ENCODE results near the gene KCNIP1. TPM values are rescaled to one million over a fixed set of nuclear protein-coding genes. Genes with fewer than 3 reads are reported as not detected.
A peak's percentile ranks its signal among the peaks of the same experiment; 100 is the strongest.

The KCNIP1 gene
- total and polyA plus RNA-seq, 10 of the 15 experiments (the other 5 are each of a cell fraction or from before 2014, with no cell fraction given): not detected

DNA sequence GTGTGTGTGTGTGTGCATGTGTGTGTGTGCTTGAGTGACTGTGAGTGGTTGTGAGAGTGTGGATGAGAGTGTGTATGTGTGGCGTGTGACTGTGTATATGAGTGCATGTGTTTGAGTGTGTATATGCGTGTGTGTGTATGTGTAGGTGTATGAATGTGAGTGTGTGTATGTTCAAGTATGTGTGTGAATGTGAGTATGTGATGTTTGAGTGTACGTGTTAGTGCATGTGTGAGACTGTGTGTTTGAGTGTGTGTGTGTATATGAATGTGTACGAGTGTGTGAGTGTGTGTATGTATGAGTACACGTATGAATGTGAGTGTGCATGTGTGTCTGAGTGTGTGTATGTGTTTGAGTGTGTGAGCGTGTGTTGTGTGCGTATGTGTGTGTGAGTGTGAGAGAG is 47.8 kb downstream of the KCNIP1 start:
- no peaks in the 10 kb centered on the region for H3K4me1 ChIP-seq (ENCODE audit: control insufficient read depth, insufficient read depth, low read length)
- POLR2A ChIA-PET: no interaction called here
- 39% methylated on average over 7 of the region's 7 CpGs for WGBS (ENCODE audit: insufficient coverage, insufficient replicate concordance, low lambda C conversion rate, missing lambda C conversion rate)
- CTCF ChIA-PET: no interaction called here
- H3K9ac ChIP-seq (ENCODE audit: control insufficient read depth, insufficient read depth, low read length): no peak overlapping the region
- DNase-seq (ENCODE audit: low read depth, low spot score) (no peak), FAIRE-seq (no peak), ATAC-seq (no peak)
- no peak overlapping the region for H2AFZ ChIP-seq (ENCODE audit: control insufficient read depth, low read depth, low read length)
- in situ Hi-C loops (cut with MboI) (no loop called here), intact Hi-C loops (cut with micrococcal nuclease; ENCODE audit: unreplicated experiment) (no loop called here)
- no peaks in the 10 kb centered on the region; the same call in 1 of the 2 replicates for H4K20me1 ChIP-seq (ENCODE audit: control insufficient read depth, insufficient read depth)
- no peaks in the 10 kb centered on the region for H3K79me2 ChIP-seq (ENCODE audit: control insufficient read depth, insufficient read depth, low read length)
- H3K36me3 ChIP-seq (ENCODE audit: control insufficient read depth in 2 of 2, insufficient read depth in 2 of 2, low read length in 1 of 2): no peaks in the 10 kb centered on the region
- H3K4me2 ChIP-seq (ENCODE audit: control insufficient read depth, insufficient read depth): no peak overlapping the region
- TF ChIP-seq, protein P1, sequence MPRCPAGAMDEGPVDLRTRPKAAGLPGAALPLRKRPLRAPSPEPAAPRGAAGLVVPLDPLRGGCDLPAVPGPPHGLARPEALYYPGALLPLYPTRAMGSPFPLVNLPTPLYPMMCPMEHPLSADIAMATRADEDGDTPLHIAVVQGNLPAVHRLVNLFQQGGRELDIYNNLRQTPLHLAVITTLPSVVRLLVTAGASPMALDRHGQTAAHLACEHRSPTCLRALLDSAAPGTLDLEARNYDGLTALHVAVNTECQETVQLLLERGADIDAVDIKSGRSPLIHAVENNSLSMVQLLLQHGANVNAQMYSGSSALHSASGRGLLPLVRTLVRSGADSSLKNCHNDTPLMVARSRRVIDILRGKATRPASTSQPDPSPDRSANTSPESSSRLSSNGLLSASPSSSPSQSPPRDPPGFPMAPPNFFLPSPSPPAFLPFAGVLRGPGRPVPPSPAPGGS (IDR thresholded peaks at IDR 0.05; ENCODE audit: borderline replicate concordance, insufficient read depth, low read depth, low read length, poor library complexity, severe bottlenecking): no peak
- TF ChIP-seq NR2C1 (IDR thresholded peaks at IDR 0.05) (no peak), NR2C2 (IDR thresholded peaks at IDR 0.05; ENCODE audit: borderline replicate concordance, control insufficient read depth, insufficient read length, low read depth) (peak; percentile 24)
- SMC1A ChIA-PET (ENCODE audit: uncharacterized antibody, unreplicated experiment): no interaction called here
- peaks cover 2 to 5% of the 10 kb centered on the region in 2 experiments; a peak in 2 of 4 replicates for H3K27me3 ChIP-seq (replicated peaks in 1 of 2; ENCODE audit: control insufficient read depth in 2 of 2, insufficient read depth in 2 of 2, low read length in 1 of 2)
- no peak overlapping the region for H3K4me3 ChIP-seq
- no TSS peak for BruUV-seq (replicated peaks)
- no peaks in the 10 kb centered on the region for H3K9me3 ChIP-seq (replicated peaks; ENCODE audit: control insufficient read depth, insufficient read depth, low read length)
- H3K27ac ChIP-seq (ENCODE audit: control insufficient read depth, insufficient read depth): no peak overlapping the region
- RAD21 ChIA-PET (ENCODE audit: unreplicated experiment): no interaction called here

- CTCF ChIA-PET: no interaction called here
- no peak for ATAC-seq
These were observed 48.8 kb downstream of the KCNIP1 start for GRCh38 chr5:170552621-170553115.

More at GRCh38 chr5:170552621-170553115, 48.8 kb downstream of the KCNIP1 start:
- H3K4me3 ChIP-seq: no peak overlapping the region
- DNase-seq (ENCODE audit: low read depth, low spot score) (no peak), FAIRE-seq (no peak)
- H2AFZ ChIP-seq (ENCODE audit: control insufficient read depth, low read depth, low read length): no peak overlapping the region
- ChIA-PET SMC1A (ENCODE audit: uncharacterized antibody, unreplicated experiment) (no interaction called here), RAD21 (ENCODE audit: unreplicated experiment) (no interaction called here), POLR2A (no interaction called here)
- BruUV-seq (replicated peaks): no TSS peak
- H4K20me1 ChIP-seq (ENCODE audit: control insufficient read depth, insufficient read depth): no peaks in the 10 kb centered on the region; the same call in 1 of the 2 replicates
- no peaks in the 10 kb centered on the region for H3K36me3 ChIP-seq (ENCODE audit: control insufficient read depth in 2 of 2, insufficient read depth in 2 of 2, low read length in 1 of 2)
- H3K79me2 ChIP-seq (ENCODE audit: control insufficient read depth, insufficient read depth, low read length): no peaks in the 10 kb centered on the region
- no peak for TF ChIP-seq CBX5 (IDR thresholded peaks at IDR 0.05; ENCODE audit: low read depth)
- no peak for TF ChIP-seq CHD4 (IDR thresholded peaks at IDR 0.05)
- TF ChIP-seq, protein P2, sequence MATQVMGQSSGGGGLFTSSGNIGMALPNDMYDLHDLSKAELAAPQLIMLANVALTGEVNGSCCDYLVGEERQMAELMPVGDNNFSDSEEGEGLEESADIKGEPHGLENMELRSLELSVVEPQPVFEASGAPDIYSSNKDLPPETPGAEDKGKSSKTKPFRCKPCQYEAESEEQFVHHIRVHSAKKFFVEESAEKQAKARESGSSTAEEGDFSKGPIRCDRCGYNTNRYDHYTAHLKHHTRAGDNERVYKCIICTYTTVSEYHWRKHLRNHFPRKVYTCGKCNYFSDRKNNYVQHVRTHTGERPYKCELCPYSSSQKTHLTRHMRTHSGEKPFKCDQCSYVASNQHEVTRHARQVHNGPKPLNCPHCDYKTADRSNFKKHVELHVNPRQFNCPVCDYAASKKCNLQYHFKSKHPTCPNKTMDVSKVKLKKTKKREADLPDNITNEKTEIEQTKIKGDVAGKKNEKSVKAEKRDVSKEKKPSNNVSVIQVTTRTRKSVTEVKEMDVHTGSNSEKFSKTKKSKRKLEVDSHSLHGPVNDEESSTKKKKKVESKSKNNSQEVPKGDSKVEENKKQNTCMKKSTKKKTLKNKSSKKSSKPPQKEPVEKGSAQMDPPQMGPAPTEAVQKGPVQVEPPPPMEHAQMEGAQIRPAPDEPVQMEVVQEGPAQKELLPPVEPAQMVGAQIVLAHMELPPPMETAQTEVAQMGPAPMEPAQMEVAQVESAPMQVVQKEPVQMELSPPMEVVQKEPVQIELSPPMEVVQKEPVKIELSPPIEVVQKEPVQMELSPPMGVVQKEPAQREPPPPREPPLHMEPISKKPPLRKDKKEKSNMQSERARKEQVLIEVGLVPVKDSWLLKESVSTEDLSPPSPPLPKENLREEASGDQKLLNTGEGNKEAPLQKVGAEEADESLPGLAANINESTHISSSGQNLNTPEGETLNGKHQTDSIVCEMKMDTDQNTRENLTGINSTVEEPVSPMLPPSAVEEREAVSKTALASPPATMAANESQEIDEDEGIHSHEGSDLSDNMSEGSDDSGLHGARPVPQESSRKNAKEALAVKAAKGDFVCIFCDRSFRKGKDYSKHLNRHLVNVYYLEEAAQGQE (IDR thresholded peaks at IDR 0.05; ENCODE audit: low read depth, low read length): 0 out of 2 replicates have a peak, but pooled peaks have one; percentile 21
- no peak overlapping the region for H3K27ac ChIP-seq (ENCODE audit: control insufficient read depth, insufficient read depth)
- H3K9ac ChIP-seq (ENCODE audit: control insufficient read depth, insufficient read depth, low read length): no peak overlapping the region
- WGBS (ENCODE audit: insufficient coverage, insufficient replicate concordance, low lambda C conversion rate, missing lambda C conversion rate): 44% methylated on average over 12 of the region's 12 CpGs
- intact Hi-C loops (cut with micrococcal nuclease; ENCODE audit: unreplicated experiment): no loop called here
- no peaks in the 10 kb centered on the region for H3K4me1 ChIP-seq (ENCODE audit: control insufficient read depth, insufficient read depth, low read length)
- H3K27me3 ChIP-seq (replicated peaks in 1 of 2; ENCODE audit: control insufficient read depth in 2 of 2, insufficient read depth in 2 of 2, low read length in 1 of 2): peaks cover 2 to 5% of the 10 kb centered on the region in 2 experiments; a peak in 2 of 4 replicates
- no peak overlapping the region for H3K4me2 ChIP-seq (ENCODE audit: control insufficient read depth, insufficient read depth)
- in situ Hi-C loops (cut with MboI): no loop called here
- H3K9me3 ChIP-seq (replicated peaks; ENCODE audit: control insufficient read depth, insufficient read depth, low read length): no peaks in the 10 kb centered on the region

Data from GM12878 (cell line).